ENCODE measurements around the gene BTBD9.
A peak's percentile ranks its signal among the peaks of the same experiment; 100 is the strongest.
"Not testable (repeated sequence)": the region's sequence is repeated elsewhere in the genome, so short reads cannot be mapped to it uniquely, and the experiment has no call there.

Gene BTBD9

GRCh38 chr6:38387971-38388370 is 251.8 kb downstream of the BTBD9 start:
- DNase-seq (ENCODE audit: low read depth) = peak; percentile 81

- no peak for DNase-seq (ENCODE audit: low read depth)
These were observed 252.3 kb downstream of the BTBD9 start for GRCh38 chr6:38387461-38387860.

- peak; percentile 79 for DNase-seq (ENCODE audit: low read depth)
These were observed 260.9 kb downstream of the BTBD9 start for GRCh38 chr6:38378801-38379200.

- DNase-seq (ENCODE audit: low read depth) = no peak
These were observed 263.8 kb downstream of the BTBD9 start for GRCh38 chr6:38375937-38376336.

GRCh38 chr6:38375341-38375740 is 264.4 kb downstream of the BTBD9 start:
- DNase-seq (ENCODE audit: low read depth) = peak; percentile 69

GRCh38 chr6:38371881-38372280 is 267.8 kb downstream of the BTBD9 start:
- no peak for DNase-seq (ENCODE audit: low read depth)

GRCh38 chr6:38370653-38371601 is 268.8 kb downstream of the BTBD9 start:
- DNase-seq (ENCODE audit: low read depth) = no peak

GRCh38 chr6:38367231-38367630 is 272.5 kb downstream of the BTBD9 start:
- peak; percentile 18 for DNase-seq (ENCODE audit: low read depth)

- DNase-seq (ENCODE audit: low read depth) = no peak
These were observed 273.5 kb downstream of the BTBD9 start for GRCh38 chr6:38366234-38366633.

- DNase-seq (ENCODE audit: low read depth) = peak; percentile 15
These were observed 275.0 kb downstream of the BTBD9 start for GRCh38 chr6:38364775-38365174.

- peak; percentile 72 for DNase-seq (ENCODE audit: low read depth)
These were observed 275.6 kb downstream of the BTBD9 start for GRCh38 chr6:38364127-38364526.

GRCh38 chr6:38355519-38355918 is 284.2 kb downstream of the BTBD9 start:
- DNase-seq (ENCODE audit: low read depth) = no peak

- no peak for DNase-seq (ENCODE audit: low read depth)
These were observed 284.8 kb downstream of the BTBD9 start for GRCh38 chr6:38354905-38355304.

GRCh38 chr6:38354037-38354381 is 285.7 kb downstream of the BTBD9 start:
- no peak for DNase-seq (ENCODE audit: low read depth)

GRCh38 chr6:38353310-38354036 is 286.3 kb downstream of the BTBD9 start:
- no peak for DNase-seq (ENCODE audit: low read depth)

GRCh38 chr6:38352636-38353035 is 287.1 kb downstream of the BTBD9 start:
- peak; percentile 67 for DNase-seq (ENCODE audit: low read depth)

- peak; percentile 73 for DNase-seq (ENCODE audit: low read depth)
These were observed 288.8 kb downstream of the BTBD9 start for GRCh38 chr6:38350942-38351341.

GRCh38 chr6:38350220-38350619 is 289.5 kb downstream of the BTBD9 start:
- no peak for DNase-seq (ENCODE audit: low read depth)

- peak; percentile 92 for DNase-seq (ENCODE audit: low read depth)
These were observed 289.9 kb downstream of the BTBD9 start for GRCh38 chr6:38349795-38350194.

GRCh38 chr6:38349221-38349620 is 290.5 kb downstream of the BTBD9 start:
- DNase-seq (ENCODE audit: low read depth) = no peak

GRCh38 chr6:38348371-38348770 is 291.4 kb downstream of the BTBD9 start:
- DNase-seq (ENCODE audit: low read depth) = no peak

GRCh38 chr6:38347829-38348228 is 291.9 kb downstream of the BTBD9 start:
- not testable (repeated sequence) for DNase-seq (ENCODE audit: low read depth)
